PFSK-1 (cell line): ENCODE data around the gene RYR3.

Source experiments
- FOXP2 ChIP-seq: optimal IDR thresholded peaks from 2 replicates; pipeline ENCODE3; 2011; ENCODE audit warnings: borderline replicate concordance, control low read depth, inconsistent platforms; ENCODE audit not compliant: insufficient read depth; ENCODE audit errors: extremely low read length, extremely low read depth
- POLR2AphosphoS5 ChIP-seq: IDR thresholded peaks from 2 replicates; pipeline ENCODE4 v1.6.1; 2012; ENCODE audit warnings: low read depth, mild to moderate bottlenecking, control low read depth, low read length, moderate library complexity

- TF ChIP-seq POLR2AphosphoS5 (no peak), FOXP2 (no peak)
Measured at GRCh38 chr15:33454346-33454745, 143.6 kb downstream of the RYR3 start.
